H9 (cell line): ENCODE data around the gene SLC25A42. TPM values are rescaled to one million over a fixed set of nuclear protein-coding genes. Genes with fewer than 3 reads are reported as not detected.

Experiments used
- DNase-seq: peaks from one replicate; pipeline ENCODE4 v3.0.0-alpha.2; 2017
- H2AFZ ChIP-seq: one replicate; pipeline ENCODE4 v1.6.1; 2013; ENCODE audit warnings: mild to moderate bottlenecking, low read length, control low read depth, moderate library complexity
- H2AK5ac ChIP-seq: 2 replicates; pipeline ENCODE4 v1.6.1; 2013; ENCODE audit warnings: low read length, control low read depth, mixed read lengths; ENCODE audit not compliant: insufficient read length
- H2BK120ac ChIP-seq: one replicate; pipeline ENCODE4 v1.6.1; 2013; ENCODE audit warnings: low read depth, mild to moderate bottlenecking, low read length, control low read depth, inconsistent platforms; ENCODE audit not compliant: poor library complexity, severe bottlenecking
- H2BK12ac ChIP-seq: 2 replicates; pipeline ENCODE4 v1.6.1; 2013; ENCODE audit warnings: low read length, control low read depth, mixed read lengths, low read depth; ENCODE audit not compliant: insufficient read length
- H2BK15ac ChIP-seq: 2 replicates; pipeline ENCODE4 v1.6.1; 2013; ENCODE audit warnings: low read depth, low read length, control low read depth
- H2BK20ac ChIP-seq: one replicate; pipeline ENCODE4 v1.6.1; 2013; ENCODE audit warnings: low read depth, mild to moderate bottlenecking, low read length, control low read depth, inconsistent platforms; ENCODE audit not compliant: poor library complexity, severe bottlenecking
- H2BK5ac ChIP-seq: 2 replicates; pipeline ENCODE4 v1.6.1; 2013; ENCODE audit warnings: low read length, control low read depth, mixed read lengths; ENCODE audit not compliant: insufficient read length
- H3K14ac ChIP-seq: 2 replicates; pipeline ENCODE4 v1.6.1; 2013; ENCODE audit warnings: low read length, control low read depth; ENCODE audit not compliant: insufficient read depth
- H3K18ac ChIP-seq: 2 replicates; pipeline ENCODE4 v1.6.1; 2013; ENCODE audit warnings: low read depth, mild to moderate bottlenecking, mixed read lengths, low read length, control low read depth; ENCODE audit not compliant: insufficient read length
- H3K23ac ChIP-seq: 2 replicates; pipeline ENCODE4 v1.6.1; 2013; ENCODE audit warnings: low read length, control low read depth, mixed read lengths, low read depth; ENCODE audit not compliant: insufficient read length
- H3K23me2 ChIP-seq: 2 replicates; pipeline ENCODE4 v1.6.1; 2013; ENCODE audit warnings: low read depth, mild to moderate bottlenecking, mixed read lengths, low read length, control low read depth; ENCODE audit not compliant: insufficient read length, poor library complexity, severe bottlenecking
- H3K27ac ChIP-seq: 2 replicates; pipeline ENCODE4 v1.5.1; 2013; ENCODE audit warnings: low read length, control low read depth, mixed read lengths, low read depth; ENCODE audit not compliant: insufficient read length
- H3K27me3 ChIP-seq: 2 replicates; pipeline ENCODE4 v1.6.1; 2013; ENCODE audit warnings: low read length, control low read depth, inconsistent platforms; ENCODE audit not compliant: insufficient read depth
- H3K4ac ChIP-seq: 2 replicates; pipeline ENCODE4 v1.6.1; 2013; ENCODE audit warnings: low read depth, mild to moderate bottlenecking, control low read depth, inconsistent platforms, low read length, moderate library complexity
- H3K4me1 ChIP-seq: 2 replicates; pipeline ENCODE4 v1.6.1; 2013; ENCODE audit warnings: low read length, control low read depth, inconsistent platforms; ENCODE audit not compliant: insufficient read depth
- H3K4me2 ChIP-seq: 2 replicates; pipeline ENCODE4 v1.6.1; 2013; ENCODE audit warnings: low read length, control low read depth, mixed read lengths; ENCODE audit not compliant: insufficient read length, insufficient read depth
- H3K56ac ChIP-seq: 2 replicates; pipeline ENCODE4 v1.6.1; 2013; ENCODE audit warnings: low read depth, mild to moderate bottlenecking, mixed read lengths, low read length, control low read depth; ENCODE audit not compliant: insufficient read length
- H3K79me1 ChIP-seq: 2 replicates; pipeline ENCODE4 v1.6.1; 2013; ENCODE audit warnings: low read depth, mild to moderate bottlenecking, moderate library complexity, low read length, control low read depth, inconsistent platforms; ENCODE audit not compliant: insufficient read depth, poor library complexity, severe bottlenecking
- H3K79me2 ChIP-seq: 2 replicates; pipeline ENCODE4 v1.6.1; 2013; ENCODE audit warnings: low read length, control low read depth, inconsistent platforms; ENCODE audit not compliant: insufficient read depth
- H3K9ac ChIP-seq: 2 replicates; pipeline ENCODE4 v1.6.1; 2013; ENCODE audit warnings: low read length, control low read depth, mixed read lengths; ENCODE audit not compliant: insufficient read length; ENCODE audit errors: extremely low read depth
- H3K9me3 ChIP-seq: one replicate; pipeline ENCODE4 v1.6.1; 2013; ENCODE audit warnings: low read depth, low read length, inconsistent platforms; ENCODE audit not compliant: control insufficient read depth
- H3T11ph ChIP-seq: one replicate; pipeline ENCODE4 v1.6.1; 2013; ENCODE audit warnings: mild to moderate bottlenecking, low read length, control low read depth, inconsistent platforms
- H4K20me1 ChIP-seq: one replicate; pipeline ENCODE4 v1.6.1; 2013; ENCODE audit not compliant: control insufficient read depth, insufficient read length, insufficient read depth
- H4K5ac ChIP-seq: 2 replicates; pipeline ENCODE4 v1.6.1; 2013; ENCODE audit warnings: low read depth, mild to moderate bottlenecking, mixed read lengths, low read length, control low read depth; ENCODE audit not compliant: insufficient read length
- H4K8ac ChIP-seq: replicated peaks from 2 replicates; pipeline ENCODE4 v1.6.1; 2013; ENCODE audit warnings: low read length, control low read depth, mixed read lengths, low read depth; ENCODE audit not compliant: insufficient read length
- H4K91ac ChIP-seq: 2 replicates; pipeline ENCODE4 v1.6.1; 2013; ENCODE audit warnings: low read depth, mild to moderate bottlenecking, moderate library complexity, mixed read lengths, low read length, control low read depth; ENCODE audit not compliant: insufficient read length
- H3K27ac Mint-ChIP-seq, 3 experiments: 2 replicates in 2 of 3; 3 replicates in 1 of 3; pipeline ENCODE4 v1.8.0; 2020 to 2021; ENCODE audit warnings: mixed read lengths in 3 of 3, mild to moderate bottlenecking in 1 of 3, moderate library complexity in 1 of 3
- H3K27me3 Mint-ChIP-seq: 2 replicates; pipeline ENCODE4 v1.8.0; 2021; ENCODE audit warnings: low read depth, mild to moderate bottlenecking, moderate library complexity, mixed read lengths
- H3K36me3 Mint-ChIP-seq, 3 experiments: 2 replicates in 2 of 3; 3 replicates in 1 of 3; pipeline ENCODE4 v1.8.0; 2020 to 2021; ENCODE audit warnings: low read depth in 3 of 3, mixed read lengths in 3 of 3; ENCODE audit not compliant: insufficient read depth in 1 of 3
- H3K4me1 Mint-ChIP-seq, 2 experiments: 2 replicates each; pipeline ENCODE4 v1.8.0; 2020; ENCODE audit warnings: mixed read lengths in 2 of 2
- H3K4me3 Mint-ChIP-seq, 2 experiments: 2 replicates in 1 of 2; 3 replicates in 1 of 2; pipeline ENCODE4 v1.8.0; 2020 to 2021; ENCODE audit warnings: mild to moderate bottlenecking in 2 of 2, mixed read lengths in 2 of 2, moderate library complexity in 1 of 2
- H3K9me3 Mint-ChIP-seq, 2 experiments: 2 replicates in 1 of 2; 3 replicates in 1 of 2; pipeline ENCODE4 v1.8.0; 2020; ENCODE audit warnings: mild to moderate bottlenecking in 2 of 2, mixed read lengths in 2 of 2, moderate library complexity in 1 of 2
- WGBS: extraction: QIAGEN DNeasy Blood & Tissue Kit; methylation state at CpG from one replicate; pipeline ENCODE4 v1.1.7; 2013; ENCODE audit warnings: missing lambda C conversion rate, low lambda C conversion rate, mixed read lengths; ENCODE audit not compliant: insufficient read length; ENCODE audit errors: extremely low coverage; 5-methylcytosine and 5-hydroxymethylcytosine counted together
- total RNA-seq: library from RNA; stranded (reverse); gene quantifications from 2 replicates; pipeline ENCODE4 v1.2.1, GENCODE V29; 2021
- TF ChIP-seq, protein P1 (sequence below): fragments of 200-600 bp; sonication (generic); conservative IDR thresholded peaks from 3 replicates; pipeline ENCODE4 v1.8.0; 2021; ENCODE audit warnings: antibody characterized with exemption, mild to moderate bottlenecking

The SLC25A42 gene
- total RNA-seq, 1 experiment from 2014 or later: 3.6 TPM

DNA sequence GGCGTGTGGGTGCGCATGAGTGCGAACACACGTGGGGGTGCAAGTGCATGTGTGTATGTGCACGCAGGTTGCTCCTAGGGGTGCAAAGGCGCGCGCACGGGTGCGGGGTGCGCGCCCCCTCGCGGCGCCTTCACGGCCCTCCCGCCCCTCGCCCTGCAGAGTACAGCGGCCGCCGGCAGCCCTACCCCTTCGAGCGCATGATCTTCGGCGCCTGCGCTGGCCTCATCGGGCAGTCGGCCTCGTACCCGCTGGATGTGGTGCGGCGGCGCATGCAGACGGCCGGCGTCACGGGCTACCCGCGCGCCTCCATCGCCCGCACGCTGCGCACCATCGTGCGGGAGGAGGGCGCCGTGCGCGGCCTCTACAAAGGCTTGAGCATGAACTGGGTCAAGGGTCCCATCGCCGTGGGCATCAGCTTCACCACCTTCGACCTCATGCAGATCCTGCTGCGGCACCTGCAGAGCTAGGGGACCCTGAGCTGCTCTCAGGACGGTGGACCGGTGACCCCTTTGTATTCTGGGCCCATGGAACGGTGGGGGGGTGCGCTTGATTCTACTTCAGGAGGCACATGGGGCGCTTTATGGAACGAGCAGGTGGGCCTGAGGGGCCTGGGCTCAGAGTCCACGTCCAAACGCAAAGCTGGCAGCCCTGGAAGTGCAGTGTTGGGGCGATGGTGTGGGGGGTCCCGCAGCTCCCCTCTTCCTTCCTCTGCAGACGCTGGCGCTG, 46.8 kb downstream of the SLC25A42 start:
- Mint-ChIP-seq H3K4me1 (peaks cover 24 to 36% of the 10 kb centered on the region in 2 experiments), H3K36me3 (peaks cover 0 to 7% (median 5%) of the 10 kb centered on the region in 3 experiments; a peak in 4 of 7 replicates), H3K4me3 (no peak overlapping the region; a peak in 1 of 5 replicates), H3K9me3 (no peaks in the 10 kb centered on the region), H3K27ac (no peak overlapping the region), H3K27me3 (peaks cover 46% of the 10 kb centered on the region)
- no peak overlapping the region for H2AK5ac ChIP-seq
- no peak overlapping the region for H4K8ac ChIP-seq
- H3K56ac ChIP-seq: no peak overlapping the region
- no peak overlapping the region for H2BK12ac ChIP-seq
- no peaks in the 10 kb centered on the region for H3K79me1 ChIP-seq
- H3K27me3 ChIP-seq: no peaks in the 10 kb centered on the region
- no peak overlapping the region for H4K91ac ChIP-seq
- no peak overlapping the region for H2BK5ac ChIP-seq
- no peak overlapping the region for H2BK120ac ChIP-seq
- peak; percentile 69 for DNase-seq
- no peak overlapping the region for H2AFZ ChIP-seq
- no peaks in the 10 kb centered on the region for H3K9me3 ChIP-seq
- H3K23ac ChIP-seq: no peak overlapping the region
- no peak overlapping the region for H2BK20ac ChIP-seq
- H3K4me2 ChIP-seq: no peak overlapping the region
- H3K27ac ChIP-seq: no peak overlapping the region
- no peaks in the 10 kb centered on the region for H3K79me2 ChIP-seq
- TF ChIP-seq, protein P1, sequence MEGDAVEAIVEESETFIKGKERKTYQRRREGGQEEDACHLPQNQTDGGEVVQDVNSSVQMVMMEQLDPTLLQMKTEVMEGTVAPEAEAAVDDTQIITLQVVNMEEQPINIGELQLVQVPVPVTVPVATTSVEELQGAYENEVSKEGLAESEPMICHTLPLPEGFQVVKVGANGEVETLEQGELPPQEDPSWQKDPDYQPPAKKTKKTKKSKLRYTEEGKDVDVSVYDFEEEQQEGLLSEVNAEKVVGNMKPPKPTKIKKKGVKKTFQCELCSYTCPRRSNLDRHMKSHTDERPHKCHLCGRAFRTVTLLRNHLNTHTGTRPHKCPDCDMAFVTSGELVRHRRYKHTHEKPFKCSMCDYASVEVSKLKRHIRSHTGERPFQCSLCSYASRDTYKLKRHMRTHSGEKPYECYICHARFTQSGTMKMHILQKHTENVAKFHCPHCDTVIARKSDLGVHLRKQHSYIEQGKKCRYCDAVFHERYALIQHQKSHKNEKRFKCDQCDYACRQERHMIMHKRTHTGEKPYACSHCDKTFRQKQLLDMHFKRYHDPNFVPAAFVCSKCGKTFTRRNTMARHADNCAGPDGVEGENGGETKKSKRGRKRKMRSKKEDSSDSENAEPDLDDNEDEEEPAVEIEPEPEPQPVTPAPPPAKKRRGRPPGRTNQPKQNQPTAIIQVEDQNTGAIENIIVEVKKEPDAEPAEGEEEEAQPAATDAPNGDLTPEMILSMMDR: peak; percentile 73
- H4K20me1 ChIP-seq: no peaks in the 10 kb centered on the region
- H3K18ac ChIP-seq: no peak overlapping the region
- H4K5ac ChIP-seq: no peak overlapping the region
- no peak overlapping the region for H2BK15ac ChIP-seq
- no peak overlapping the region for H3K4ac ChIP-seq
- H3T11ph ChIP-seq: no peak overlapping the region
- H3K9ac ChIP-seq: no peak overlapping the region
- peaks cover 7% of the 10 kb centered on the region for H3K23me2 ChIP-seq
- no peak overlapping the region for H3K14ac ChIP-seq
- WGBS: no CpG with 5 or more reads among the region's 66 CpGs
- no peaks in the 10 kb centered on the region for H3K4me1 ChIP-seq
